AG09309 (cell line): ENCODE data around the gene MOG.

Experiments
- DNase-seq: peaks from one replicate; pipeline ENCODE4 v3.0.0-alpha.2; 2010; ENCODE audit warnings: low read depth
- H3K4me3 ChIP-seq: 2 replicates; pipeline ENCODE4 v1.5.1; 2011; ENCODE audit warnings: mild to moderate bottlenecking, low read depth, low read length, moderate library complexity; ENCODE audit not compliant: control insufficient read depth
- TF ChIP-seq, protein P1 (sequence below): IDR thresholded peaks from 2 replicates; pipeline ENCODE4 v1.5.1; 2011; ENCODE audit warnings: mild to moderate bottlenecking, low read depth, low read length, inconsistent platforms; ENCODE audit not compliant: insufficient read depth, control insufficient read depth; ENCODE audit errors: missing control alignments

MOG gene

DNA sequence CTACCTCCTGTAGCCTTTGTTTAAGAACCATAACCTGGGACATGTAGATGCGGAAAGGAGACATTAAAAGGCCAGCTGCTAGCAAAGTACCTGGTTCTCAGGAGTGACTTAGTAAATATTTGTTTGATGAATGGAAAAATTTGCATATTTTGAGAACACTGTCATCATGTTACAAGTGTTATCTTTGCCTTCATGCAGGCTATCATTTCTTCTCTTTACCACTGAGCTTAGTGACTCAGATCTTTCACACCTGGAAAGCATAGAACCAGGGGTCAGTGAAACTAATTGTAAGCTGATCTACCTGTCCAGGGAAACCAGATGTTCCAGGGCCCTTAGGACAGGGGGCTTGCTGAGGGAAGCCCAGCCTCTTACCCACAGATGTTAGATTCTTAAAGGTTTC, 18.7 kb downstream of the MOG start:
- no peak overlapping the region for H3K4me3 ChIP-seq
- TF ChIP-seq, protein P1, sequence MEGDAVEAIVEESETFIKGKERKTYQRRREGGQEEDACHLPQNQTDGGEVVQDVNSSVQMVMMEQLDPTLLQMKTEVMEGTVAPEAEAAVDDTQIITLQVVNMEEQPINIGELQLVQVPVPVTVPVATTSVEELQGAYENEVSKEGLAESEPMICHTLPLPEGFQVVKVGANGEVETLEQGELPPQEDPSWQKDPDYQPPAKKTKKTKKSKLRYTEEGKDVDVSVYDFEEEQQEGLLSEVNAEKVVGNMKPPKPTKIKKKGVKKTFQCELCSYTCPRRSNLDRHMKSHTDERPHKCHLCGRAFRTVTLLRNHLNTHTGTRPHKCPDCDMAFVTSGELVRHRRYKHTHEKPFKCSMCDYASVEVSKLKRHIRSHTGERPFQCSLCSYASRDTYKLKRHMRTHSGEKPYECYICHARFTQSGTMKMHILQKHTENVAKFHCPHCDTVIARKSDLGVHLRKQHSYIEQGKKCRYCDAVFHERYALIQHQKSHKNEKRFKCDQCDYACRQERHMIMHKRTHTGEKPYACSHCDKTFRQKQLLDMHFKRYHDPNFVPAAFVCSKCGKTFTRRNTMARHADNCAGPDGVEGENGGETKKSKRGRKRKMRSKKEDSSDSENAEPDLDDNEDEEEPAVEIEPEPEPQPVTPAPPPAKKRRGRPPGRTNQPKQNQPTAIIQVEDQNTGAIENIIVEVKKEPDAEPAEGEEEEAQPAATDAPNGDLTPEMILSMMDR: no peak
- DNase-seq: no peak

DNA sequence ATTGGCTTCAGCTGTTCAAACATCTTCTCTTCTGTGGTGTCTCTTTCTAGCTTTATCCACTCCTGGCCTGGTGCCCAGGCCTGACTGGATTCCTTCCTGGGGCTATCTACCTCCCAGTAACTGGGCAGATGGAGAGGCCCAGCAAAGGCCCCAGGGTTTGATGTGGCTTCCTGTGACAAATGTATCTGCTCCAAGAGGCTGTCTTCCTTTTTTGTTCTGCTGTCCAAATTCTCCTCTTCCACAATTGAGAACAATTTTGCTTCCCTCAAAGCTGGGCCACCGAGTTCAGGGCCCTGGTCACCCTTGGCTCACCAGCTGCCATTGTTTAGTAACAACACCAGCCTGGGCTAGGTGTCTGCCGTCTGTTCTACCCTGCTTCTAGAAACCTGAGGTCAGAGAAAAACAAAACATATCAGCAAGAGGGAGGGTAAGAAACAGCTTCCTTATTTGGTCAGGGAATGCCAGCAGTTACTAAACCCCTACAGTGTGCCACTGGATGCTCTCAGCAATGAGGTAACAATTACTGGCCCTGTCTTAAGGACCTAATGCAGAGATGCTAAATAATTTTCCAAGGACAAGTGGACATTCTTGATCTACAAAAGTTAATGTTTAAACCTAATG, 20.2 kb downstream of the MOG start:
- TF ChIP-seq, protein P1: no peak
- no peak for DNase-seq
- no peak overlapping the region for H3K4me3 ChIP-seq

DNA sequence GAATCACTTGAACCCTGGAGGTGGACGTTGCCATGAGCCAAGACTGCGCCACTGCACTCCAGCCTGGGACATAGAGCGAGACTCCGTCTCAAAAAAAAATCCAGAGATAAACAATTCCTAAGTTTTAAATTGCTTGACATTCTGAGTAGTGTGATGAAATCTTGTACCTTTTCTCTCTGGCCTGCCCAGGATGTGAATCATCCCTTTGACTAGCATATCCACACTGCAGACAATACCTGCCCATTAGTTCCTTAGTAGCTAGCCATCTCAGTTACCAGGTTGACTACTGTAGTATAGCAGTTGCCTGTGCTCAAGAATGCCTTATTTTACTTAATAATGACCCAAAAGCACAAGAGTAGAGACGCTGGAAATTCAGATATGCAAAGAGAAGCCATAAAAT, 21.2 kb downstream of the MOG start:
- H3K4me3 ChIP-seq: no peak overlapping the region
- TF ChIP-seq, protein P1: no peak
- no peak for DNase-seq

DNA sequence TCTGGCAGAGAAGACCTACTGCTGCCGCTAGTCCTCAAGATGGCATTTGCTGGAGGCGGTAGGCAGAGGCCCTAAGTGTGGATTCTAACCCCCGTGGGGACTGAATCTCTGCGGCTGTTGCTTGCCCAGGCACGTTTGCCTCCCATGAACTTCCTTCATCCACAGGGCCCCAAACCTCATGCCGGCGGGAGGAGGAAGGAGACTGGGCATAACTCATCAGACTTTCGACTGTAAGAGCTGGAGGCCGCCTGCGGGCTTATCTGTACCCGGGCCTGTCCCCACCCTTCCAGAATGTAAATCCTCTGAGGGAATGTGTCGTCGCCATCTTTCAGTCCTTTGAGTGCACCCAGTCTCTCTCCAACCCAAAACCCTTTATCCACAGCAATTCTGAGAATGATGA, 23.1 kb downstream of the MOG start:
- H3K4me3 ChIP-seq: no peak overlapping the region
- TF ChIP-seq, protein P1: no peak
- no peak for DNase-seq

DNA sequence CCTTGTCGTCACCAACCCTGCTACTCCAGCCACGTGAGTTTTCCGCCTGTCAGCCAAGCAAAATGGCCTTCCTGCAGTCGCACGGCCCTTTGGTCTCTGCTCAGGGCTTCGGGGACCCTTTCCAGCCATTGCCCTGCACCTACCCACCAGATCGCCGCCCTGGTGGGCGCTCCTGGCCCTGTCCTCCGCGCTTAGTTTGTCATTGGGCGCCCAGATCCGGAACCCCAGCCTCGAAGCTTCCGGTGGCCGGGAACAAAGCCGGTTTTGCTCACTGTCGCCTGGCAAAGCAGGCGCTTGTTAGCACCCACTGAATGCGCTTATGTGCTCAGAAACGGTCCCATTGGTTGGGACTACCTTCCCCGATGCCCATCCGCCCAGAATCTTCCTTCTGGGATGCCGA, 23.5 kb downstream of the MOG start:
- TF ChIP-seq, protein P1: no peak
- no peak for DNase-seq
- no peak overlapping the region for H3K4me3 ChIP-seq

DNA sequence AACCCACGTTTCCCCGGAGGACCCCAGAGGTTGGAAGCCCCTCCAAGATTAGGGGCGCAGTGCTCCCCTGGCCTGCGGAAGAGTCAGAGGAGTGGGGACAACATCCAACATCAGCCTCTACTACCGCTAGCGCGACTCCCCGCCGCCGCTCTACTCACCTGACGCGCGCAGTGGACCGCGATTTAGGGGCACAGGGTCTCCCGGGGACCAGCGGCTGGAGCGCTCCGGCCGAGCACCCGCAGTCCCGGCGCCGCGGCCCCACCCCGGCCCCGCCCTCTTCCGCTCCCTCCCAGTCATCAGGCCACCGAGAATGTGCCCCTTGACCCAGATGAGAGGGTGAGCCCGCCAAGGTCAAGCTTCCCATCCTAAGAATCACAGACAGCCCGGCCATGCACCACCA, 24.0 kb downstream of the MOG start, which contains the start of gene ZFP57:
TSS of gene ZFP57 (minus strand) at position 249 of the 400 bp plus-strand sequence. CDS start 4,149 bp downstream, outside the sequence.
- H3K4me3 ChIP-seq: no peak within 1 kb of the TSS
- TF ChIP-seq, protein P1: no peak
- DNase-seq: no peak
